IMR-90 (cell line): ENCODE data around the gene TERC.

Source experiments
- BHLHE40 ChIP-seq: fragments of 150-350 bp; IDR thresholded peaks from 2 replicates; pipeline ENCODE4 v1.6.1; 2016; ENCODE audit warnings: mild to moderate bottlenecking, low read depth, low read length
- CEBPB ChIP-seq: IDR thresholded peaks from 2 replicates; pipeline ENCODE4 v1.6.1; 2012; ENCODE audit warnings: low read depth, low read length, improper control_type of control experiment
- CHD1 ChIP-seq: IDR thresholded peaks from 2 replicates; pipeline ENCODE4 v1.6.1; 2012; ENCODE audit warnings: low read depth, low read length, improper control_type of control experiment
- MAZ ChIP-seq: IDR thresholded peaks from 2 replicates; pipeline ENCODE4 v1.6.1; 2012; ENCODE audit warnings: low read depth, mild to moderate bottlenecking, low read length, improper control_type of control experiment, moderate library complexity, borderline replicate concordance
- MXI1 ChIP-seq: IDR thresholded peaks from 2 replicates; pipeline ENCODE4 v1.6.1; 2012; ENCODE audit warnings: low read depth, mild to moderate bottlenecking, low read length, moderate library complexity, borderline replicate concordance
- POLR2A ChIP-seq: IDR thresholded peaks from 2 replicates; pipeline ENCODE4 v1.6.1; 2012; ENCODE audit warnings: mild to moderate bottlenecking, low read depth, low read length
- RAD21 ChIP-seq: IDR thresholded peaks from 2 replicates; pipeline ENCODE4 v1.6.1; 2012; ENCODE audit warnings: low read length, improper control_type of control experiment
- RCOR1 ChIP-seq: IDR thresholded peaks from 2 replicates; pipeline ENCODE4 v1.6.1; 2012; ENCODE audit warnings: mild to moderate bottlenecking, low read length, improper control_type of control experiment; ENCODE audit not compliant: insufficient replicate concordance
- RFX5 ChIP-seq: IDR thresholded peaks from 2 replicates; pipeline ENCODE4 v1.8.0; 2012; ENCODE audit warnings: low read depth, mild to moderate bottlenecking, low read length, moderate library complexity
- SMC3 ChIP-seq: fragments of 150-350 bp; IDR thresholded peaks from 2 replicates; pipeline ENCODE4 v1.6.1; 2016; ENCODE audit warnings: low read depth, mild to moderate bottlenecking, antibody characterized with exemption, low read length, moderate library complexity
- TF ChIP-seq, protein P1 (sequence below): conservative IDR thresholded peaks from 2 replicates; pipeline ENCODE4 v1.5.1; 2012; ENCODE audit warnings: mild to moderate bottlenecking, low read depth, low read length, improper control_type of control experiment
- TF ChIP-seq, protein P2 (sequence below): fragments of 150-350 bp; IDR thresholded peaks from 2 replicates; pipeline ENCODE4 v1.6.1; 2017; ENCODE audit warnings: mild to moderate bottlenecking, antibody characterized with exemption, low read length, low read depth
- TF ChIP-seq, protein P3 (sequence below): fragments of 150-350 bp; IDR thresholded peaks from 2 replicates; pipeline ENCODE4 v1.6.1; 2016; ENCODE audit warnings: low read depth, mild to moderate bottlenecking, low read length, moderate library complexity, borderline replicate concordance

- TF ChIP-seq, protein P1, sequence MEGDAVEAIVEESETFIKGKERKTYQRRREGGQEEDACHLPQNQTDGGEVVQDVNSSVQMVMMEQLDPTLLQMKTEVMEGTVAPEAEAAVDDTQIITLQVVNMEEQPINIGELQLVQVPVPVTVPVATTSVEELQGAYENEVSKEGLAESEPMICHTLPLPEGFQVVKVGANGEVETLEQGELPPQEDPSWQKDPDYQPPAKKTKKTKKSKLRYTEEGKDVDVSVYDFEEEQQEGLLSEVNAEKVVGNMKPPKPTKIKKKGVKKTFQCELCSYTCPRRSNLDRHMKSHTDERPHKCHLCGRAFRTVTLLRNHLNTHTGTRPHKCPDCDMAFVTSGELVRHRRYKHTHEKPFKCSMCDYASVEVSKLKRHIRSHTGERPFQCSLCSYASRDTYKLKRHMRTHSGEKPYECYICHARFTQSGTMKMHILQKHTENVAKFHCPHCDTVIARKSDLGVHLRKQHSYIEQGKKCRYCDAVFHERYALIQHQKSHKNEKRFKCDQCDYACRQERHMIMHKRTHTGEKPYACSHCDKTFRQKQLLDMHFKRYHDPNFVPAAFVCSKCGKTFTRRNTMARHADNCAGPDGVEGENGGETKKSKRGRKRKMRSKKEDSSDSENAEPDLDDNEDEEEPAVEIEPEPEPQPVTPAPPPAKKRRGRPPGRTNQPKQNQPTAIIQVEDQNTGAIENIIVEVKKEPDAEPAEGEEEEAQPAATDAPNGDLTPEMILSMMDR: no peak
- TF ChIP-seq SMC3 (no peak), POLR2A (no peak), CEBPB (no peak), BHLHE40 (no peak), RAD21 (no peak), RFX5 (no peak), MAZ (no peak), RCOR1 (no peak), MXI1 (no peak), CHD1 (no peak)
- TF ChIP-seq, protein P2, sequence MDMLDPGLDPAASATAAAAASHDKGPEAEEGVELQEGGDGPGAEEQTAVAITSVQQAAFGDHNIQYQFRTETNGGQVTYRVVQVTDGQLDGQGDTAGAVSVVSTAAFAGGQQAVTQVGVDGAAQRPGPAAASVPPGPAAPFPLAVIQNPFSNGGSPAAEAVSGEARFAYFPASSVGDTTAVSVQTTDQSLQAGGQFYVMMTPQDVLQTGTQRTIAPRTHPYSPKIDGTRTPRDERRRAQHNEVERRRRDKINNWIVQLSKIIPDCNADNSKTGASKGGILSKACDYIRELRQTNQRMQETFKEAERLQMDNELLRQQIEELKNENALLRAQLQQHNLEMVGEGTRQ: no peak
- TF ChIP-seq, protein P3, sequence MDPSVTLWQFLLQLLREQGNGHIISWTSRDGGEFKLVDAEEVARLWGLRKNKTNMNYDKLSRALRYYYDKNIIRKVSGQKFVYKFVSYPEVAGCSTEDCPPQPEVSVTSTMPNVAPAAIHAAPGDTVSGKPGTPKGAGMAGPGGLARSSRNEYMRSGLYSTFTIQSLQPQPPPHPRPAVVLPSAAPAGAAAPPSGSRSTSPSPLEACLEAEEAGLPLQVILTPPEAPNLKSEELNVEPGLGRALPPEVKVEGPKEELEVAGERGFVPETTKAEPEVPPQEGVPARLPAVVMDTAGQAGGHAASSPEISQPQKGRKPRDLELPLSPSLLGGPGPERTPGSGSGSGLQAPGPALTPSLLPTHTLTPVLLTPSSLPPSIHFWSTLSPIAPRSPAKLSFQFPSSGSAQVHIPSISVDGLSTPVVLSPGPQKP: no peak
Observed at GRCh38 chr3:169813278-169813677, 48.4 kb upstream of the TERC start.
